Activated CD4-positive, alpha-beta T cell treated with anti-CD3 and anti-CD28 coated beads, Interleukin-2, amount 50 U/mL, for 24 hours (primary cell): ENCODE data around the gene CBLIF.
"Not testable (repeated sequence)": the region's sequence is repeated elsewhere in the genome, so short reads cannot be mapped to it uniquely, and the experiment has no call there.

ENCODE experiments used
- DNase-seq, 2 donors: peaks; one replicate each; pipeline ENCODE4 v3.0.0-alpha.2; 2020; ENCODE audit warnings: low read depth in 1 of 2, low spot score in 1 of 2

Gene CBLIF

DNA sequence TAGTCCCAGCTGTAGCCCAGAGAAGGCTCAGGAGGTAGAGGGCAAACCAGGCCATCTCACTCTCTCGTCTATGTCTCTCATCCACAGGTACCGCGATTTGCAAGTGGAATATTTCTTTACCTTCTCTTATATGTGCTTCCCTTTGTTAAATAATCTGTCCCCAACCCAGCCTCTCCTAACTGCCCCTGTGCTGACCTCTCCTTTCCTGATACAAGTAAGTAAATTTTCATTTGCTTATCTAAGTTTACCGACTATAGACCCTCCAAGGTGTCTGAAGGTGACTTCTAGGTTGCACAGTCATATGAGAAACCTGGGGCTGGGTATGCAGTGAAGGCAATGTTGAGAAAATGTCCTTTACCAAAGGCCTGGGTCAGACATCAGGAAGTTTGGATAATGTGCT is at the start of gene CBLIF:
CBLIF (minus strand) TSS at position 101 of the 400 bp plus-strand sequence; CDS start at position 55, 46 bp downstream.
- DNase-seq, result no peak

DNA sequence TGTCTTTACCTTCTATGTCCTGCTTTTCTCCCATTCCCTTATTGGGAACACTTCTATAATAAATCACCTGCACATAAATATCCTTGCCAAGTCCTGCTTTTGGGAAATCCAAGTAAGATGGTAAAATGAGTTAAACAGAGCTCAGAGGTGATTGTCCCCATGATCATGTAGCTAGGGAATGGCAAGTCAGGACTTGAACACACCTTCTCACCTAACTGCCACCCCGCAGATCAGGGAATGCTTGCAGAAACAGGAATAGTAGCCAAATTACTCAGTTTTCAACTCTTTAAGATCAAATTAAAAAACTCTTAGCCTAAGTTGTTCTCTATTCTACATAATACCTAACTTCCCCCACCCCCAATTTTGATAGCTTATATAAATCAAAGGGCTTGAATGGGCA is 49.3 kb upstream of the CBLIF start:
- no peak for DNase-seq

- DNase-seq, result no peak
Observed at GRCh38 chr11:59891781-59892181, 46.5 kb upstream of the CBLIF start.

DNA sequence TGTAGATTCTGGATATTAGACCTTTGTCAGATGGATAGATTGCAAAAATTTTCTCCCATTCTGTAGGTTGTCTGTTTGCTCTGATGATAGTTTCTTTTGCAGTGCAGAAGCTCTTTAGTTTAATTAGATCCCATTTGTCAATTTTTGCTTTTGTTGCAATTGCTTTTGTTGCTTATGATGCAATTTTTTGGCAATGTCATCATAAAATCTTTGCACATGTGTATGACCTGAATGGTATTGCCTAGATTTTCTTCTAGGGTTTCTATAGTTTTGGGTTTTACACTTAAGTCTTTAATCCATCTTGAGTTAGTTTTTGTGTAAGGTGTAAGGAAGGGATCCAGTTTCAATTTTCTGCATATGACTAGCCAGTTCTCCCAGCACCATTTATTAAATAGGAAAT is 41.9 kb upstream of the CBLIF start:
- not testable (repeated sequence) for DNase-seq

DNA sequence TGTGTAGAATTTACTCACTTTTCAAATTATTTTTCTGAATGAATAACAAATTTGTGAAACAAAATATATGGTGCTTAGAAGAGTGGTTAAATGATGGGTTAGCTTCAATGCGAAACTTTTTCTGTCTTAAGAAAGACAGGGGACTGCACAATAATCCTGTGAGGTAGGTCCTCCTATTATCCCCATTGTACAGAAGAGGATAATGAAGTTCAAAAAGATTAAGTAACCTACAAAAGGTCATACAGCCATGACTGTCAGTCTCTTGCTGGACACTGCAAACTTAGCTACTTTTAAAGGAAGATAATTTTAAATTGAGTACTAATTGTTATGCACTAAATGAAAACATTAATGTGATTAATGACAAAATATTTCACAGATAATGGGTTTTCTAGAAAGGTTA is 38.3 kb upstream of the CBLIF start:
- DNase-seq, result no peak

GRCh38 chr11:59879567-59879966 is 34.3 kb upstream of the CBLIF start:
- DNase-seq, result no peak

DNA sequence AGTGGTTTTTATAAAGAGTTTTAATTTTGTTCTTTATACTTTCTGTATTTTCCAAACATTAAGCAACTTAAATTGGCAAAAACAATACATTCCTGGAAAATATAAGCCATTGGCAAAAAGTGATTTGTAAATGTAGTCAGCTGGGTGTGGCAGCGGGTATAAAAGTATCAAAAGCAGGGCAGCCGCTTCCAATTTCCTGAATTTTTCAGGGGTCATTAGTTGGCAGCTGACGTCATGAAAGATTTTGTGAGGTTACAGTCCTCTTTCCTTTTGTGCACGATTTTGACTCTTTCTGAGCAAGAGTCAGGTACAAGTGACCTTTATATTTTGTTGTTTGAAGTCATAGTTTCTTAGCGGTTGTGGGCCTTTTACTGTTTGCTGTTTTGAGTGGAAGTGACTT is 33.3 kb upstream of the CBLIF start, which contains the start of gene OOSP3:
OOSP3 (plus strand) TSS at position 208 of the 400 bp plus-strand sequence; CDS start at position 235, 27 bp downstream.
- no peak for DNase-seq

GRCh38 chr11:59877784-59878183 is 32.5 kb upstream of the CBLIF start:
- DNase-seq, result no peak

- no peak for DNase-seq
Observed at GRCh38 chr11:59877325-59877724, 32.0 kb upstream of the CBLIF start.

DNA sequence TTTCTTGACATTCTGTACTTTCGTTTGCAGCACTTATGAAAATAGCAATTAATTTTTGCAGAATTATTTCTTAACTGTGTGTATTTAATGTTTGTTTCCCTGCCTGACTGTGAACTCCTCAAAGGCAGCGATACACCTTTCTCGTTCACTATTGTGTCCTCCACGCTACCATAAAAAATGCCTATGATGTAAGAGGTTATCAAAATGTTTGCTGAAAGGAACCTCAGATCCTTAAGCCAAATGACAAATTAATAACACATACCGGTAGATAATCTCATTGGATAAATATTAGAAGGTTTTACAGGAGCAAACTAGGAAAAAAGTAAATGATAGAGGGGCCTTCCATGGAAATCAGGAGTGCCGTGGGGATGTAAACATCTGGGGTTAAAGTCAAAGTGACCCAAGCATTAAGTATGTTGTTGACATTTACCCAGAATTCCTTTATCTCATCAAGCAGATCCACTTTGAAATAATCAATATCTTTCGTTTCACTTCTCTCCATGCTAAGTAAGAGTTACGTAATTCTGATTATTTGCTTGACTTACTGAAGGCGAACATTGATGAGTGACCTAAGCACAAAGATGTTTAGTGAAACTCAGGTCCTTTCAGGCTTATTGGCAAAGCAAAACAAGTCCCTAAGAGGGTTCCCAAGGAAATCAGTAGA is 30.7 kb upstream of the CBLIF start:
- DNase-seq, result no peak

DNA sequence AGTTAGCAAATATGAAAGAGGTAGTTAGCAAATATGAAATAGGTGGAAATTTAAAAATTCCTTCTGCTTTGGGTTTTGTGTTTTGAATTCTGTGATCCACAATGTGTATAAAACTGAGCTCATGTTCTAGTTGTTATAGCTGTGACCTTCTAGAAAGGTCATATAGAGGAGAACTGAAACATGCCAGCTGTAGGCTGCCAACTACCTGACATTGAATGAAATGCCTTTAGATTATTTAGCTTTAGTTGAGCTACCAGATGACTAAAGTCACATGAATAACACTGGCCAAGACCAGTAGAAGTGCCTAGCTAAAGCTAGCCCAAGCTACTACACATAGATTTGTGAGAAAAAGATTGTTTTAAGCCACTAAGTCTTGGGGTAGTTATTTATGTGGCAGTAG is 26.8 kb upstream of the CBLIF start:
- DNase-seq, result no peak

- no peak for DNase-seq
Observed at GRCh38 chr11:59867946-59868345, 22.6 kb upstream of the CBLIF start.

DNA sequence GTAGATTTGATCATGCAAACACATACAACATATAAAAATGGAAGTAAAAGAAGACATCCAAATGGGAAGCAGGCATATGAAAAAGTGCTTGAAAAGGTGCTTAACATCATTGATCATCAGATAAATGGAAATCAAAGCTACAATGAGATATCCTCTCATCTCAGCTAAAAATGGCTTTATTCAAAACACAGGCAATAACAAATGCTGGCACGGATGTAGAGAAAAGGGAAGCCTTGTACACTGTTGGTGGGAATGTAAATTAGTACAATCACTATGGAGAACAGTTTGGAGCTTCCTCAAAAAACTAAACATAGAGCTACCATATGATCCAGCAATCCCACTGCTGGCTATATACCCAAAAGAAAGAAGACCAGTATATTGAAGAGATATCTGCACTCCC is 21.5 kb upstream of the CBLIF start:
- no peak for DNase-seq

DNA sequence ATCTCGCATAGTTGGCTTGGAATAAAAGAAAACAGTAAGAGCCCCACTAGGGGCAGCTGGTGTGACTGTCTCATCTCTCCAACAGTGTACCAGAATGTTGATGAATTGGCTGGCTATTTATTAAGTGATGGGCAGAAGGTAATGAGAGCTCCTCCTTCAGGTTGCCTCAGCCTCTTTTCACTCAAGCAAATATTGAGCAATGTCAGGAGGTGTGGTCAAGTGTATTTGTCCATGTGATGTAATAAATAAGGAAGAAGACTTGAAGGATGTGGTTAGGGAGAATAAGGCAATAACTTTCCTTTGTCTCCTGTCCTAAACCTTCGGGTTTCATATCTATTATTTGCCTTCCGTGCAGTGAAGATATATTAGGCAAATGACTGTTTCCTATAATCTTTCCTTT is 21.1 kb upstream of the CBLIF start, which contains the start of gene TCN1:
TCN1 (minus strand) TSS at position 91 of the 400 bp plus-strand sequence; CDS start at position 74, 17 bp downstream.
- DNase-seq, result no peak

- DNase-seq, result no peak
Observed at GRCh38 chr11:59865031-59865430, 19.7 kb upstream of the CBLIF start.

GRCh38 chr11:59862252-59862651 is 17.0 kb upstream of the CBLIF start:
- DNase-seq, result no peak

GRCh38 chr11:59859673-59860072 is 14.4 kb upstream of the CBLIF start:
- no peak for DNase-seq

DNA sequence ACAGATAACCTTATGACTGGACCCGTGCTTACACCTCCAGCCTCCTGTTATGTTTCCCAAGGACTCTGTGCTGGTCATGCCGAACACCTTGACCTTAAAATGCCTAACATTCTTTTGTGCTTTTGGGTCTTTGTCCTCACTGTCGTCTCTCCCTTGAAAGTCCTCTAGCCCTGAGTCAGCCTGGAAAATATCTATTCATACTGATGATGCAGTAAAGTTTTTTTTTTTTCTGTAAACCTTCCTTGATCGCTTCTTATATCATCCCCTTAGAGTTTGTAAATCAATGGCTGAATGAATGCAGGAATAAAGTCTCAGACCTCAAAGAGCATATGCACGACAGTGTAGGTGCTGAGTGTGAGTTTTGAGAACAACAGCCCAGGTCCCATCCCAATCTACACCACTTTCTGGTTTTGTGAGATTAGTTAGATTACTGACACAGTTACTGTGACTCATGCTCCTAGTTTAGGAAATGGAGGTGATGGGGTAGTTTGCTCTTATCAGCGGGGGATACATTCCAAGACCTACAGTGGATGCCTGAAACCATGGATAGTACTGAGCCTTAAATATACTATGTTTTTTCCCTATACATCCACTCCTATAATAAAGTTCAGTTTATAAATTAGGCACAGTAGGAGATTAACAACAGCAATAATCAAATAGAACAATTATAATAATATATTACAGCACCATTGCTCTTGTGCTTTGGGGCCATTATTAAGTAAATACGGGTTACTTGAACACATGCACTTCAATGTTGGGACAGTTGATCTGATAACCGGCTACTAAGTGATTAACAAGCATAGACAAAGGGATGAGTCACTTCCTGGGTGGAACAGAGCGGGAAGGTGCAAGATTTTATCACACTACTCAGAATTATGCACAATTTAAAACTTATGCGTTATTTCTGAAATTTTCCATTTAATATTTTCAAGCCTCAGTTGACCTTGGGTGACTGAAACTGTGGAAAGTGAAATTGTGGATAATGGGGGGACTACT is 12.4 kb upstream of the CBLIF start:
- peak in 1 of 2 donors; percentile 15 for DNase-seq

- no peak for DNase-seq
Observed at GRCh38 chr11:59854871-59855270, 9.6 kb upstream of the CBLIF start.

DNA sequence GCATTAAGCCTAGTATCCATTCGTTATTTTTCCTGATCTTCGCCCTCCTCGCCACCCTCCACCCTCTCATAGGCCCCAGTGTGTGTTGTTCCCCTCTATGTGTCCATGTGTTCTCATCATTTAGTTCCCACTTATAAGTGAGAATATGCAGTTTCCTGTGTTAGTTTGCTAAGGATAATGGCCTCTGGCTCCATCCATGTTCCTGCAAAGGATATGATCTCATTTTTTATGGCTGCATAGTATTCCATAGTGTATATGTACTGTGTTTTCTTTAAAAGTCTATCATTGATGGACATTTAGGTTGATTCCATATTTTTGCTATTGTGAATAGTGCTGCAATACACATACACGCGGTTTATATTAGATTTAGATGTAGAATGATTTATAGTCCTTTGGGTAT is 6.1 kb upstream of the CBLIF start:
- not testable (repeated sequence) for DNase-seq

DNA sequence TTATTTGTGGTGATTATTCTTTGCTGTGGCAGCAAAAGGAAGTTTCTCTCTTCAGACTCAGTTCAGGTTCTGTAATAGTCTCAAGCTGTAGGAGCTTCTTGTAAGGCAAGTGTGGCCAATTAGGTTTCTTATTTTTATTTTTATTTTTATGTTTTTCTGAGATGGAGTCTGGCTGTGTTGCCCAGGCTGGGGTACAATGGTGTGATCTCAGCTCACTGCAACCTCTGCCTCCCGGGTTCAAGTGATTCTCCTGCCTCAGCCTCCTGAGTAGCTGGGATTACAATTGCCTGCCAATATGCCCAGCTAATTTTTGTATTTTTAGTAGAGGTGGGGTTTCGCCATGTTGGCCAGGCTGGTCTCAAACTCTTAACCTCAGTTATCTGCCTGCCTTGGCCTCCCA is 4.3 kb upstream of the CBLIF start:
- not testable (repeated sequence) for DNase-seq

DNA sequence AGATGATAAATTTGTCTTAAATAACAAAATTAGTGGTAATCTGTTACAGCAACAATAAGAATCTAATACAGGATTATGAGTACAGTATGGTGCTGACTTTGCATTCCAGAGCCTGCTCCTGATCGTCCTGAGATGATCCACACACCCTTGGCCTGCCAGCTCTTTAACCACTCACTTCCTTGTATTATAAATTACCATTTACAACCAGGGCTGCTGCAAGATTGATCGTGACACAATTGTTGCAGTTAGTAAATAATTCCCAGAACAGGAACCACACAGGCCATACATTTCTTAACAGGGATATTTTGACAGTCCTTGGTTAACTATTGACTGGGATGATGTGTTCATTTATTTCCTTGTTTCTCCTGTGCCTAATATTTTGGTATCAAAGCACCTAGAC is 3.8 kb upstream of the CBLIF start:
- DNase-seq, result no peak
